Sigmoid colon (tissue), 7 donors: ENCODE data around the gene C1orf53. TPM values are rescaled to one million over a fixed set of nuclear protein-coding genes. Genes with fewer than 3 reads are reported as not detected.
"Not testable (repeated sequence)": the region's sequence is repeated elsewhere in the genome, so short reads cannot be mapped to it uniquely, and the experiment has no call there.

Experiments
- DNase-seq: peaks from one replicate; pipeline ENCODE4 v3.0.0-alpha.2; 2019
- H3K27ac ChIP-seq, 4 donors: fragments of 200-600 bp; sonication (generic); one replicate each; pipeline ENCODE4 v1.5.1; 2016 to 2019; ENCODE audit warnings: mild to moderate bottlenecking in 1 of 4
- H3K27me3 ChIP-seq, 3 donors: fragments of 200-600 bp; sonication (generic); one replicate each; pipeline ENCODE4 v1.5.1; 2019; ENCODE audit warnings: mild to moderate bottlenecking in 1 of 3
- H3K36me3 ChIP-seq, 4 donors: fragments of 200-600 bp; sonication (generic); one replicate each; pipeline ENCODE4 v1.5.1; 2016 to 2019
- H3K4me1 ChIP-seq, 4 donors: fragments of 200-600 bp; sonication (generic); one replicate each; pipeline ENCODE4 v1.5.1; 2017 to 2019
- H3K4me3 ChIP-seq, 4 donors: fragments of 200-600 bp; sonication (generic); one replicate each; pipeline ENCODE4 v1.5.1; 2017 to 2019; ENCODE audit warnings: mild to moderate bottlenecking in 2 of 4, moderate library complexity in 1 of 4
- H3K9me3 ChIP-seq, 4 donors: fragments of 200-600 bp in 3 of 4; sonication (generic) in 3 of 4; one replicate each; pipeline versions ENCODE4 v1.5.1 to v1.6.1; 2013 to 2019
- CTCF ChIP-seq, 4 experiments: fragments of 450-650 bp in 3 of 4; fragments of 200-600 bp in 1 of 4; IDR thresholded peaks; one replicate each; pipeline ENCODE4 v1.5.1; 2016 to 2019; ENCODE audit warnings: antibody characterized with exemption in 4 of 4, mild to moderate bottlenecking in 3 of 4, moderate library complexity in 2 of 4
- EP300 ChIP-seq, 4 donors: sonication (generic); formaldehyde crosslinking; IDR thresholded peaks; one replicate each; pipeline ENCODE4 v1.6.1; 2017; ENCODE audit warnings: antibody characterized with exemption in 4 of 4
- POLR2A ChIP-seq, 2 donors: fragments of 450-650 bp; IDR thresholded peaks; one replicate each; pipeline ENCODE4 v1.6.1; 2016; ENCODE audit warnings: antibody characterized with exemption in 2 of 2, mild to moderate bottlenecking in 2 of 2, moderate library complexity in 2 of 2
- POLR2AphosphoS5 ChIP-seq, 4 donors: sonication (generic); formaldehyde crosslinking; IDR thresholded peaks; one replicate each; pipeline ENCODE4 v1.6.1; 2017; ENCODE audit warnings: antibody characterized with exemption in 4 of 4
- WGBS, 2 donors: extraction: QIAGEN DNeasy Blood & Tissue Kit; methylation state at CpG; one replicate each; pipeline ENCODE4 v1.1.7; 2013; 5-methylcytosine and 5-hydroxymethylcytosine counted together
- intact Hi-C: fragments of 100-400 bp; cut with DNase I; formaldehyde crosslinking; loops from one replicate; pipeline ENCODE4 v1.15.1; 2023
- polyA plus RNA-seq, 3 donors: library from polyadenylated mRNA; stranded (reverse); fragments of 200-250 nt; gene quantifications; one replicate each; pipeline ENCODE4 v1.2.3, GENCODE V29; 2013
- total RNA-seq, 4 donors: library from RNA; depleted of rRNA; stranded (reverse); fragments of >200 nt; gene quantifications; one replicate each; pipeline ENCODE4 v1.1.0, GENCODE V29; 2016
- donor health status: healthy with polysubstance abuse.
- donor health status: Bipolar disorder and iron deficiency.
- donor health status: healthy.

Gene C1orf53
- 1 to 10 TPM in 3 of 4 donors, not detected in 1; 1.2 to 3.3 (median 2.9) TPM for total RNA-seq
- 10 to 100 TPM in 2 of 3 donors, 1 to 10 TPM in 1; 4.8 to 13.8 (median 12.9) TPM for polyA plus RNA-seq

- peak within 1 kb of the TSS; percentile 58 to 80 (median 67) for H3K4me3 ChIP-seq
- H3K9me3 ChIP-seq = no peaks in the 10 kb centered on the region
- peak; percentile 88 for DNase-seq
- 0% methylated on average over 90 of the region's 90 CpGs for WGBS, 2 donors
- no peaks in the 10 kb centered on the region for H3K36me3 ChIP-seq
- H3K27ac ChIP-seq = peak within 1 kb of the TSS; percentile 83 to 88 (median 86)
- intact Hi-C loops = loop anchor here (5.0 to 10.0 kb wide), 2 partner anchors 128 to 255 kb away; partner anchors contain the start of genes DENND1B and NEK7
- H3K27me3 ChIP-seq = peaks cover 8 to 44% (median 24%) of the 10 kb centered on the region in 3 donors
- no peak for TF ChIP-seq POLR2A (IDR thresholded peaks at IDR 0.05)
- TF ChIP-seq POLR2AphosphoS5 (IDR thresholded peaks at IDR 0.05) = peak in 3 of 4 donors; percentile 18 to 63 (median 35)
- H3K4me1 ChIP-seq = peaks cover 0 to 9% (median 3%) of the 10 kb centered on the region in 4 donors
Measured at GRCh38 chr1:197902454-197903195, at the start of gene C1orf53. Gene C1orf53, plus strand, starts transcription at chr1:197902630. Its CDS starts 20 bp downstream, at chr1:197902650.

GRCh38 chr1:197855751-197856150, 46.7 kb upstream of the C1orf53 start:
- H3K27ac ChIP-seq, intact Hi-C loops, H3K9me3 ChIP-seq, H3K4me1 ChIP-seq, H3K4me3 ChIP-seq, DNase-seq, H3K27me3 ChIP-seq, H3K36me3 ChIP-seq: not testable (repeated sequence)
- WGBS, 2 donors = 93 to 95% methylated on average over 2 of the region's 2 CpGs

- H3K27me3 ChIP-seq = no peaks in the 10 kb centered on the region
- H3K4me1 ChIP-seq = no peaks in the 10 kb centered on the region
- H3K9me3 ChIP-seq = no peaks in the 10 kb centered on the region
- DNase-seq = no peak
- TF ChIP-seq POLR2A (IDR thresholded peaks at IDR 0.05) (no peak), POLR2AphosphoS5 (IDR thresholded peaks at IDR 0.05) (no peak), EP300 (IDR thresholded peaks at IDR 0.05) (no peak), CTCF (IDR thresholded peaks at IDR 0.05) (no peak)
- no peak overlapping the region for H3K4me3 ChIP-seq
- no peak overlapping the region for H3K27ac ChIP-seq
- WGBS, 2 donors = 79 to 81% methylated on average over 2 of the region's 2 CpGs
- intact Hi-C loops = no loop called here
- H3K36me3 ChIP-seq = no peaks in the 10 kb centered on the region
Measured at GRCh38 chr1:197857477-197857876, 45.0 kb upstream of the C1orf53 start.

- H3K4me3 ChIP-seq = no peak overlapping the region
- WGBS, 2 donors = 12 to 67% methylated on average over 1 of the region's 1 CpG
- H3K27me3 ChIP-seq = no peaks in the 10 kb centered on the region
- intact Hi-C loops = no loop called here
- H3K36me3 ChIP-seq = no peaks in the 10 kb centered on the region
- TF ChIP-seq POLR2AphosphoS5 (IDR thresholded peaks at IDR 0.05) = no peak
- no peak for TF ChIP-seq EP300 (IDR thresholded peaks at IDR 0.05)
- no peak for TF ChIP-seq POLR2A (IDR thresholded peaks at IDR 0.05)
- no peak for TF ChIP-seq CTCF (IDR thresholded peaks at IDR 0.05)
- no peaks in the 10 kb centered on the region for H3K9me3 ChIP-seq
- DNase-seq = no peak
- H3K27ac ChIP-seq = no peak overlapping the region
- no peaks in the 10 kb centered on the region for H3K4me1 ChIP-seq
Measured at GRCh38 chr1:197859024-197859423, 43.4 kb upstream of the C1orf53 start.

GRCh38 chr1:197862221-197862620, 40.2 kb upstream of the C1orf53 start:
- no peaks in the 10 kb centered on the region for H3K27me3 ChIP-seq
- intact Hi-C loops = no loop called here
- WGBS, 2 donors = 89 to 93% methylated on average over 3 of the region's 3 CpGs
- DNase-seq = no peak
- H3K27ac ChIP-seq = no peak overlapping the region
- H3K9me3 ChIP-seq = no peaks in the 10 kb centered on the region
- H3K4me1 ChIP-seq = no peaks in the 10 kb centered on the region
- TF ChIP-seq POLR2AphosphoS5 (IDR thresholded peaks at IDR 0.05) (no peak), EP300 (IDR thresholded peaks at IDR 0.05) (no peak), POLR2A (IDR thresholded peaks at IDR 0.05) (no peak), CTCF (IDR thresholded peaks at IDR 0.05) (no peak)
- no peaks in the 10 kb centered on the region for H3K36me3 ChIP-seq
- H3K4me3 ChIP-seq = no peak overlapping the region
